GM19328 (cell line): ENCODE results near the gene MISP3.

Experiments used
- ATAC-seq: cut with Tn5 transposase; IDR thresholded peaks from one replicate; pipeline ENCODE4 v1.9.1; 2021; ENCODE audit warnings: mild to moderate bottlenecking, moderate library complexity; ENCODE audit not compliant: unreplicated experiment

MISP3 gene

DNA sequence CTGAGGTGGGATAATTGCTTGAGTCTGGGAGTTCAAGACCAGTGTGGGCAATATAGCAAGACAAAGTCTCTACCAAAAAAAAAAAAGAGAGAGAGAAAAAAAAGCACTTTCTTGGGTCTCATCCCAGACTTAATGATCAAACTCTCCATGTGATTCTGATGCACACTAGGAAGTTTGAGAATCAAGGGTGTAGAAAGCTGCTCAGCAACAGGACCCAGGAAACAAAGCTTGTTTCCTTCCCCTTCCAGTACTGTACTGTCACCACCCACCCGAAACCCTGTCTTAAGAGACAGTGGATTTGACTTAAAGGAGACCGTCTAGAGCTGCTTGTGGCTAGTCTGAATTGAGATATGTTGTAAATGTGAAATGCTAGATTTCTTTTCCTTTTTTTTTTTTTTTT, 5.8 kb downstream of the MISP3 start:
- ATAC-seq: no peak

DNA sequence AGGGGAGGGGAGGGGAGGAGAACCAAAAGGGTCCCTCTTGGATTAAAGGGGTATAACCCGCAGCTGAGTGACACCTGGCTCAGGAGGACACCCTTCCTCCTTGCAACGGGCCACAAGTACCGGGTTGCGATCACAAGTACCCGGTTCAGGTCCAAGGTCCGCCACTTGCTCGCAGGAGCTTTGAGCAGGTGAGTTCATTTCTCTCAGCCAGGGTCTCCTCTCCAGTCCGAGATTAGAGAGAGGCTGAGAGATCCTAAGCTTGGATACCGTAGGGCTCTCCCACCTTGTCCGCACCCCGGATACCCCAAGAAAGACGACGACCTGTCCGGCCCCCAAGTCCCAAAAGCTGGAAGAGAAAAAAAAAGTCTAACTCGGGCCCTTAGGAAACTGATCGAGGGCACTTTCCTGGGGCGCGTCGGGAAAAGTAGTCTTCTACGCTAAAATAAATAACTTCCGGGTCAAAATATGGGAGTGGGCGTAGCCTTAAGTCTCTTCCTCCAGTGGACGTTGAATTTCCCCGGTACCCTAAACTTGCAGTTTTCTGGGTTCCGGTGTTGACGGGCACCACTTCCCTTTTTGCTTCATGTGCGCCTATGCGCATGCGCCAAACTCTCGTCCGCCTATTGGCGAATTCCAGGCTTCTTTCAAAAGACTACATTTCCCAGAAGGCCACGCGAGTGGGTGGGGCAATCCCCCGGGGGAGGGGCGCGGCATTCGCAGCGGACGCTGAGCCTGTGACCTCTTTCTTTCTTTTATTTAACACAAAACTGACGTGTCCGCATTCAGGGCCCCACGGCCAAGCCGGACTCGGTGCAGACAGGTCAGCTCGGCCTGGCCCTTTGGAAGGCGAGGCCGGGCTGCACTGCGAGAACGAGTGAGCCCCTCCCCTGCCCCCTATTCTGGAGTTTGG, 8.6 kb downstream of the MISP3 start:
- ATAC-seq: peak; percentile 84

DNA sequence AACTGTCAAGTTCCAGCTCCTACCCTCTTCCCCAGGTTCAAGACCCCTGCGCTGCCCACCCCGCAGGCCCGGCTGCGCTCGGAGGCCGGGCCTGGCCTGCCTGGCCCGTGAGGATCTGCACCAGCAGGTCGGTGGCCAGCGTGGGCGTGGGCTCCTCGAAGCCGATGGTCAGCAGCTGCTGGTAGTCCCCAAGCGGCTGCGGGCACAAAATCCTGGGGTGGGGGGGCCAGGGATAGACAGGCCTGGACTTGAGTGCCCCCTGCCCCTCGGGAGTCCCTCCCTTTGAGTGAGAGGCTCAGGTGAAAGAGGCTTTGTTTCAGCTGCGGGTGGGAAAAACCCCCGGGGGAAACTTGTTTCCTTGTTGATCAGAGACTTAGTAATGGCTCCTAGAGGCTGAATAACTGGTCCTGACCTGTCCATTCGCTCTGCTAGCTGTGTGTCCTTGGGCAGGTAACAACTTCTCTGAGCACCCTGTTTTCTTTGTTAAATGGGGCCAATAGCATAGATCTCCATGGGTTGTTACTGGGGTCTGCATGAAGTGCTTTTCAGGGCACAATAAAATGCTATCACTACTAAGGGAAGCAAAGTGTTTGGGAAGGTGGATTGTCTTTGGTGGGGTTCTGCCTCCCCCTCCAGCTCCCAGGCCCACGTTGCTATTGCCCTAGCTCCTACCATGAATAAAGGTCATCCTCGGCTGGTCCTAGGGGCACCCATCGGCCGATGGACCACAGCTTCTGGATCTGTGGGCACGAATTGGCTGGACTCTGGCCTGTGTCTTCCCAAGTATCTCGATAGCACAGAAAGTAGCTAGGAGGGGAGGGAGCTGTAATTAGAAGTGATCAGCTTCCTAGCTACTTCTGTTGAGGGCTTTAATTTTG, 9.4 kb downstream of the MISP3 start:
- no peak for ATAC-seq

DNA sequence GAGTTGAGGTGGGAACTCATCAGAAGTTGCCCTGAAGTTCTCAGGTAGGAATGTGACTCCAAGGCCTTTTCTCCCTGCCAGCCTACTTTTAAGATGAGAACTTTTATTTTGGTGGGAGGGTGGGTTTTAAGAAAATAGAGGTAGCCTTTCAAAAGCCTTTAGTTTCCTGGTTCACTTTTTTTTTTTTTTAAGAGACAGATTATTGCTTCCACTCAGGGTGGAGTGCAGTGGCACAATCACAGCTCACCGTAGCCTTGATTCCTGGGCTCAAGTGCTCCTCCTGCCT, 10.0 kb downstream of the MISP3 start:
- no peak for ATAC-seq

DNA sequence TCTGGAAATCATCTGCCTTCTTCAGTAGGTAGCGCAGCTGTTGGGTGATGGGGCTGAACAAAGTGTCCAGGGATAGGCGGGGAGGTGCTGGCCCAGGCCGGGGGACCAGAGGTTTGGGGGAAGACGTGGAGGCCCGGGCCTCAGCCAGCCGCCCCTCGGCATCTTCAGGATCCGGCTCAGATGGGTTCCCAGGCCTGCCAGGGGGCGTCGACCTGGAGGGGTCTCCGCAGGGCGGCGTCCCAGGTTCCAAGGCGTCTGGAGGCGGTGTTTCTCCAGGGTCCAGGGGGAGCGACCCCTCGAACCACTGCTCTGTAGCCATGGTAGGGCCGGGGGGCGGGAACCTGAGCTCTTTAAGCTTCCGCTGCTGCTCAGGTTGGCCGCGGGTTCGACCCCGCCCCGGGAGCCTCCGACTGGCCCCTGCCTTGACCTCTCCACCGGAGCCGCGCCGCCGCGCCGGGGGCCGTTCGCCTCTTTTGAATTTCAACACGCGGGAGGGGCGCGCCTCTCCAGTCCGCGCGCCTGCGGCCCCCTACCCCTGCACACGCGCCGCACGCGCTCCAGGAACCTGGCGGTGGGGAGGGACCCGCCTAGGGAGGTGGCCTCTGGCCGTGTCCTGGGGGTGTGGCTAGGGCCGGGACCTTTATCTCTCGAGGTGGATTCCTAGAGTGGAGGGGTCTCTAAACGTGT, 12.9 kb downstream of the MISP3 start, which contains the start of gene C19orf67:
TSS of gene C19orf67 (minus strand) at position 475 of the 687 bp plus-strand sequence. CDS start at position 319, 156 bp downstream.
- no peak for ATAC-seq

DNA sequence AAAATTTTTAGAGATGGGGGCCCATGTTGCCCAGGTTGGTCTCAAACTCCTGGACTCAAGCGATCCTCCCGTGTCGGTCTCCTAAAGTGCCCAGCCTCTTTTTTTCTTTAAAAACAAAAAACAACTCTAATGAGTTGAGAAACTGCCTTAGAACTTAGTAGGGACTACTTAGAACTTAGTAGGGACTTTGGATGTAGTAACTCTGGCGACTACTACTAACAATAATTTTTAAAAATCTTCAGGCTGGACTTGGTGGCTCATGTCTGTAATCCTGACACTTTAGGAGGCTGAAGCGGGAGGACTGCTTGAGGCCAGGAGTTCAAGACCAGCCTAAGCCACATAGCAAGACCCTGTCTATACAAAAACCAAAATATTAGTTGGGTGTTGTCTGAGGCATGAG, 13.5 kb downstream of the MISP3 start:
- ATAC-seq: no peak

DNA sequence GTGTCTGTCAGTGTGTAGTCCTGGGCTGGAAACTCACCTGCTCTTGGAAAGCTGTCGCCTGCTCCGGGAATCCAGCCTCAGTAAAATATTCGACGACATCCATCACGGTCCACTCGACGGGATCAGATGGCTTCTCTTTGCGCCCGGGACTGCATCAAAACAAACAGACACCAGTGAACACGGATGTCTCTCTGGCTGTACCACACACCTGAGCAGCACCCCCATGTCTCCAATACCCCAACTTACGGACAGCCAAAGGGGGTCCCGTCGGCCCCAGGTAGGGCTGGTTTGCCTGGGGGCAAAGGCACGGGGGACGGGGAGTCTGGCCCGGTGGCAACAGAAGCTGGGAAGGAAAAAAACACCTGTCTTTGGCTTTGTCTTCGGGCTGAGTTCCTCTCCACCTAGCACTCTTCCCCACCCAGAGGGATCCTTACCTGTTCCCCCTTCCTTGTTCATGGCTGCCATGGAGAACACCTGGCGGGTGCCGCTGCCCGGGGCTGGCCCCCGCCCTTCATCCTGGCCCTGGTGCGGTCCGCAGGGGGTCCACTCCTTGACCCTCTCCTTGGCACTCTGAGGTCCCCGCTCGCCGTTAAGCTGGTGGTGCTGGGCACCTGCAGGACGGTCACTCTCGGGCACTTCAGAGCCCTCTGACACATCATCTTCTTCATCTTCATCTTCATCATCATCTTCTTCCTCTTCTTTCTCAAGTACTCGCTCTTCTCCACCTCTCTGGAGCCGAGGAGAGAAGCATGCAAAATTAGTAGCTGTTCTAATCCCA, 16.2 kb downstream of the MISP3 start:
- ATAC-seq: no peak

DNA sequence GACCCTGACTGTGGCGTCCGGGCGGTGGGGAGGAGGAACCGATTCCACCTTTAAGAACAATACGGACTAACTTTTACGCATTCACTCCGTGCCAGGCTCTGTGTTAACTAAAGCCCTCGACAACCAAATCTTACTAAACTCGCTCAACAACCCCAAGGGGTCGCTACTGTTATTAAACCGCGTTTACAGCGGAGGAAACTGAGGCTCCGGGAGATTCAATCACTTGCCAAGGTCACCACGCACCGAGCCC, 16.8 kb downstream of the MISP3 start:
- no peak for ATAC-seq

DNA sequence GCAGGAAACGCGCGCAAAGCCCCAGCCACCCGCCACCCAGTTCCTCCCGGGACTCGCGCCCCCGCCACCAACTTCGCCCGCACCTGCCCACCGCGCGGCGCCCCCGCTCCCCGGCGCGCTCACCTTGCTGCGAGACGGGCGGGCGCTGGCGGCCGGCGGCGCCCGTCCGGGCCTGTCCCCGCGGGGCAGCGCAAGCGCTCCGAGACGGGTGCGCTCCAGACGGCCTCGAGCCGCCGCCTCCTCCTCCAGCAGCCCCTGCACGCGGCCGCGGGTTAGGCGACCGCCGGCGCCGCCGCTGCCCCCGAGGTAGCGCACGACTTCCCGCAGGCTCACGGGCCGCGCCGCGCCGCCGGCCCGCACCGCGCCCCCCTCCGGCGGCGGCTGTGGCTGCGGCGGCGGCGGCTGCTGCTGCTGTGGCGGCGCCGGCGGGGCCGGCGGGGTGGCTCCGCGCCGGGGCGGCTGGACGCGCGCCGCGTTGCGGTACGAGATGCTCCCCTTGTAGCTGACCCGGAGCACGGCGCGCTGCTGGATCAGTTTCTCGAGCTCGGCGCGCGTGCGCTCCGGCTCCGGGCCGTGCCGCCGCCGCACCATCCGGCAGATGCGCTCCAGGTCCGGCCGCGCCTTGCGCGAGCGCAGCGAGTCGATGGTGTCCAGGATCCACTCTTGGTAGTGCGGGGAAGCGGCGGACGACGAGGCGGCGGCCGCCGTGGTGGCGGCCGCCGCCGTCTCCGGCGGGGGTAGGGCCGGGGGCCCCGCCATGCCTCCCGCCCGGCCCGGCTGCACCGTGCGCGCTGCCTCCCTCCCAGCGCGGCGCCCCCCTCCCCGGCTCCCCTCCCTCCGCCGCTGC, 17.3 kb downstream of the MISP3 start:
- ATAC-seq: no peak

DNA sequence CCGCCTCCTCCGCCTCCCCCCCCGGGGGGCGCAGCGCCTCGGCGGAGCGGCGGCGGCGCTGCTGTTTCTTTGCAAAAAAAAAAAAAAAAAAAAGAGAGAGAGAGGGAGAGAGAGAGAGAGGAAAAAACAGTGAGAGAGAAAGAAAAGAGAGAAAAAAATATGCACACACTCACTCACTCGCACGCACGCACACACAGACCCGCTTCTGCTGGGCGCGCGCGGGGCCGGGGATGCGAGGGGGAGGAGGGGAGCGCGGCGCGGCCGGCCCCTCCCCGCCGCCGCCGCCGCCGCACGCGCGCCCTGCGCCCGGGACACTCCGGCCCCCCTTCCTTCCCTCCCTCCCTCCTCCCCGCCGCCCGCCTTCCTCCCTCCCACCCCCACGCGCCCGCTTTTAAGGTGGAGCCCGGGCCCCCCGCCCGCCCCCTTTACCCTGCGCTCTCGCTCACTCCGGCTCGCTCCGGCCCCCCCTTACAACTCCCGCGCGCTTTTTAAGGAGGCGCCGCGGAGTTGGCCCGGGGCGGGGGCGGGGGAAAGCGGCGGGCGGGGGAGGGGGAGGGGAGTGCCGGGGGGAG, 18.0 kb downstream of the MISP3 start, which contains the start of gene SAMD1:
TSS of gene SAMD1 (minus strand) at position 243 of the 572 bp plus-strand sequence.
- ATAC-seq: peak; percentile 36

DNA sequence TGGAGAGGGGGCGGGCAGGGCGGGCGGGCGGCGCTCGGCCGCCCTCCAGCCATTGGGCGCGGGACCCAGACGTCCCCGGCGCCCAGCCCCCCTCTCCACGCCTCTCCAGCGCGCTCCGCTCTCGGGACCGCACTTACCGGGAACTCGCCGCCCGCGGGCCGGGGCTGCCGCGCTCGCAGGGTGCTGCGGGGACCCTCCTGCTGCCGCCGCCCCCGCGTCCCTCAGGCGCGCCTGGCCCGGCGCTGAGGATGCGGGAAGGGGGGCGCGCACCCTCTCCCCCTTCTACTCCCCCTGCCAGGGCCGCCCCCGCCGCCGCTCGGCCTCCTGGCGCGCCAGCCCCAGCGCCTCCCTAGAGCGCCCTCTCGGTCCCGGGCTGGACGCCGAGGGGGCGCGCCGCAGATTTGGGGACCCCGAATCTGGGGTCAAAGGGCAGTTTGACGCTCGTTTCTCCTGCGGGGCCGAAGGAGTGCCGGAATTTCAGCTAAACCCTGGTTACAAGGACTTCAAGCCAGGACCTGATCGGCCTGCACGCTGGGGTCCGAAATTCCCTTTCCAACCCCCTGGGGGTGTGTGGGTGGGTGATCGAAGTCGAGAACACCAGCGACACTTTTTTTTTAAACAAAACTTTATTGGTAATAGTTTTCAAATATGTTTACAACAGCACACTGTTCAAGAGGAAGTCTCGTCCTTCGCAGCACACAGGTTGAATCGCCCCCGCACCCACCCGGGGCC, 18.7 kb downstream of the MISP3 start:
- peak; percentile 63 for ATAC-seq

DNA sequence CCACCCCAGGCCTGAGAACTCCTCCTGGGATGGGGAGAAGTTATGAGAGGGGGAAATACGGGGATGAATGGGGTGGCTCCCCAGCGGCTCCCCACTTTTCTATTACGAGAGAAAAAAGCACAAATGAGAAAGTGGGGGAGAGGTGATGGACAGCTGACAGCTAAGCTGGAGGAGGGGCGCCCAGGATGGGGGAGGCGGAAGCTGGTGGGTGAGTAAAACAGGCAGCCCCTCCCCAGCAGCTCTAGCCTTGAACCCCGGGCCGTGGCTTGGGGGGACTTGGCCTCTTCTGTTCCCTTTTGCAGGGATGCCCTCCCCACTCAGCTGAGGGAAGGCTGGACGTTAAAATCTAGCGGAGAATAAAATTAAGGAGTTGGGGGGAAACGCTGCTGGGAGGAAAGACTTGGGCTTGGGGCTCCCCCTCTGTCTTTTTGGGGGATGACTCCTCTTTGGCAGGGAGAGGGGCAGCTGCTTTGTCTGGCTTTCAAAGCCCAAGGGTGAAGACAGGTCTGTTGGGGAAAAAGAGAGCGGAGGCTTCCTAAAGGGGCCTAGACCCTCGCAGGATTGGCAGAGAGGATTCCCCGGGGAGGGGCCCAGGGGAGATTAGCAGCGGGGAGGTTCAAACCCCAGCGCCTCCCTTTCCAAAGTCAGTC, 19.4 kb downstream of the MISP3 start:
- no peak for ATAC-seq

DNA sequence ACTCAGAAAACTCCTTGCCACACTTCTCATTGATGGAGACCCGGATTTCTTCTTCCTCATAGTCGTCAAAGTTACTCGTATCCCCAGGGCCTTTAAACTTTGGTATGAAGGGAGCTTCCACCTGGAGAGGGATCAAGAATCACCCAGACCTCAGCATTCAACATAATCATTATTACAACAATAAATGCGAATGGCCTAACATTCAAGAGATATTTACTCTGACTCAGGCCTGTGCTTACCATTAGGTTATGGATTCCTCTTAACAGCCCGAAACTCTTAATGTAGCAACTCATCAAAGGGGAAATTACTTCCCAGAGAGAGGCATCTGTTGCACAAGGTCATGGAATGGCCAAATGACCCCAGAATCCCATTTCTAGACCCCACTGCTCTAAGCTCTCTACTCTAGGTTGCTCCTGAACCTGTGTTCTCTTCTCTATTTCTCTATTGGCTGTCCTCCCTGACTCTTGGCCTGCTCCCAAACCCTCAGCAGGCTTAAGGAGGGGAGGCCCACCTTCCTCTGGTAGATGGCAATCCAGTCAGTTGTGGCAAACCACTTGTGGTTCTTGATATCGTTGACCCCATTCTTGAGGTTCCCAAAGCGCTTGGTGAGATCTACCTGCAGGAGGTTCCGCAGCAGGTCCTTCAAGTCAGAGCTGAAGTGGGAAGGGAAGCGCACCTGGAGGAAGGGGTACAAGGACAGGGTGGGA, 20.7 kb downstream of the MISP3 start:
- no peak for ATAC-seq

DNA sequence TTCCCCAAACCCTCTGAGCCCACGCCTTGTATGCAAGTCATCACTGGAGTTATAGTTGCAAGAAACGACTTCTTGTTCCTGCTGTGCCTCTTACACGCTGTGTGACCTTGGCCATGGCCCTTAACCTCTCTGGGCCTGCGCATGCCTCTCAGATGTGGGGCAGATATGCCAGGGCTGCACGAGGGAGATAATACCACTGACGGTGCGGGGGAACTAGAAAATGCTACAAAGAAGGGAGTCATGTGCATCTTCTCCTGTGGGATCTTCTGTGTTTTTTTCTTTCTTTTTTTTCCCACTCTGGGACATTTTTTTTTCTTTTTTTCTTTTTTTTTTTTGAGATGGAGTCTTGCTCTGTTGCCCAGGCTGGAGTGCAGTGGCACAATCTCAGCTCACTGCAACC, 22.3 kb downstream of the MISP3 start:
- no peak for ATAC-seq

DNA sequence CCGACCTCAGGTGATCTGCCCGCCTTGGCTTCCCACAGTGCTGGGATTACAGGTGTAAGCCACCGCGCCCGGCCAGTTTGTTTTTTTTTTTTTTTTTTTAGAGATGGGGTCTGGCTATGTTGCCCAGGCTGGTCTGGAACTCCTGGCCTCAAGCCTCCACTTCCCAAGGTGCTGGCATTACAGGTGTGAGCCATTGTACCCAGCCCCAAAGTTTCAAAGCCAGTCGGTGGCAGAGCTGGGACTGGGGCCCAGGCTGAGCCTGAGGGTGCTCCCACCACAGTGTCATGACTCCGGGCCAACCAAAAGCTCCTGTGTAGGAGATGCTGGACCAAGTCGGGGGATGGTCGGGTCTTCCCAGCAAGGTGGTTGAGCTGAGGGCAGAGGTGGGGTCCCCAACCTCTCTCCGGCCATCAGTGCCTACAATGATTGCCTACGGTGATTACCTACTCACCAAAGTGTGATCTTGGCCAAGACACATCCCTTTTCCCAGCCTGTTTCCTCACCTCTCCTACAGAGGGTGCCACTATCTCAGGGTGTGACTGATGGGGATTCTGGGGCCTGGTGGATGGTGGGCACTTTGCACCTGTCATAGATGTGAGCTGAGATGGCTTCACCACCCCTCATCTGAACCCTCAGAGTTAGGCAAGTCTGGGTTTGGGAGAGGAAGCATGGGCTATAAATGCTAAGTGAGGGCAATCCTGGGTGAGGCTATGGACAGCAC, 23.8 kb downstream of the MISP3 start:
- no peak for ATAC-seq

DNA sequence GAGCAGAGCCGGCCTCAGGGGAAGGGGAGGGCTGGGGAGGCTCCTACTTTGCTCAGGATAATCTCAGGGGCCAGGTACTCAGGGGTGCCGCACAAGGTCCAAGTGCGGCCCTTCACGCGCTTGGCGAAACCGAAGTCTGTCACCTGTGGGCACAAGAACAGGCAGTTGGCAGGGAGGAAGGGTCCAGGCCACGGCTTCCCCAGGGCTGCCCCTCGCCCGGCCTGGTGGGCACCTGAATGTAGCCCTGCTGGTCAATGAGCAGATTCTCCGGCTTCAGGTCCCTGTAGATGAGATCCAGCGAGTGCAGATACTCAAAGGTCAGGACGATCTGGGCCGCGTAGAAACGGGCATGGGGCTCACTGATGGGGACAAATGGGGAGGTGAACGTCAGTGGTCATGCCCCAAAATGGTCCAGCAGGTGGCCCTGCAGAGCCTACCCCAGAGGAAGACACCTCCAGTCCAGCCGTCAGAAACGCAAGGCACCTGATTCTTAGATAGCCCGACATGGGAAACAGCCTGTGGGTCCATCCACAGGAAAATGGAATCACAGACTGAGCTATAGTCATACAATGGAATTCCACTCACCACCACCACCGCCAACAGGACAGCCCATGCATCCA, 25.1 kb downstream of the MISP3 start:
- no peak for ATAC-seq
